Measurements from ENCODE around the gene LTB4R2.

The LTB4R2 gene

GRCh38 chr14:24321212-24321975 lies 11.5 kb downstream of the LTB4R2 start:
- DNase-seq, result no peak

GRCh38 chr14:24322672-24323071 lies 12.7 kb downstream of the LTB4R2 start:
- no peak for DNase-seq

- no peak for DNase-seq
Observed at GRCh38 chr14:24323341-24323740, 13.4 kb downstream of the LTB4R2 start.

- no peak for DNase-seq
Observed at GRCh38 chr14:24324024-24324423, 14.1 kb downstream of the LTB4R2 start.

- DNase-seq, result no peak
Observed at GRCh38 chr14:24325041-24325530, 15.1 kb downstream of the LTB4R2 start.

GRCh38 chr14:24325963-24326362 lies 16.0 kb downstream of the LTB4R2 start:
- no peak for DNase-seq

- no peak for DNase-seq
Observed at GRCh38 chr14:24327303-24327702, 17.4 kb downstream of the LTB4R2 start.

- peak in 1 of 14 donors; percentile 12 for DNase-seq
Observed at GRCh38 chr14:24327914-24328313, 18.0 kb downstream of the LTB4R2 start.

GRCh38 chr14:24329073-24329663 lies 19.2 kb downstream of the LTB4R2 start:
- no peak for DNase-seq

- peak in 1 of 14 donors; percentile 59 for DNase-seq
Observed at GRCh38 chr14:24329736-24330135, 19.8 kb downstream of the LTB4R2 start.

- DNase-seq, result no peak
Observed at GRCh38 chr14:24330973-24331674, 21.2 kb downstream of the LTB4R2 start.

GRCh38 chr14:24331731-24332267 lies 21.9 kb downstream of the LTB4R2 start:
- DNase-seq, result no peak

GRCh38 chr14:24332268-24332993 lies 22.5 kb downstream of the LTB4R2 start:
- DNase-seq, result peak in 6 of 14 donors; percentile 16 to 53 (median 33)

GRCh38 chr14:24334431-24335291 lies 24.7 kb downstream of the LTB4R2 start, which contains the start of gene ADCY4:
TSS of gene ADCY4 (minus strand) at chr14:24335071. CDS start at chr14:24334652, 419 bp downstream.
- no peak for DNase-seq

- DNase-seq, result no peak
Observed at GRCh38 chr14:24335461-24336171, 25.7 kb downstream of the LTB4R2 start.

- DNase-seq, result no peak
Observed at GRCh38 chr14:24337144-24337823, 27.3 kb downstream of the LTB4R2 start.

GRCh38 chr14:24337824-24338175 lies 27.9 kb downstream of the LTB4R2 start:
- no peak for DNase-seq

GRCh38 chr14:24338843-24339242 lies 28.9 kb downstream of the LTB4R2 start:
- no peak for DNase-seq

GRCh38 chr14:24339284-24340151 lies 29.6 kb downstream of the LTB4R2 start, which contains the start of gene RIPK3:
TSS of gene RIPK3 (minus strand) at chr14:24339991. CDS start at chr14:24339826, 165 bp downstream.
- DNase-seq, result no peak
